ENCODE measurements around the gene CASS4. TPM values are rescaled to one million over a fixed set of nuclear protein-coding genes. Genes with fewer than 3 reads are reported as not detected.

CASS4 gene
- total RNA-seq, 1 experiment from 2014 or later: 0.13 TPM

DNA sequence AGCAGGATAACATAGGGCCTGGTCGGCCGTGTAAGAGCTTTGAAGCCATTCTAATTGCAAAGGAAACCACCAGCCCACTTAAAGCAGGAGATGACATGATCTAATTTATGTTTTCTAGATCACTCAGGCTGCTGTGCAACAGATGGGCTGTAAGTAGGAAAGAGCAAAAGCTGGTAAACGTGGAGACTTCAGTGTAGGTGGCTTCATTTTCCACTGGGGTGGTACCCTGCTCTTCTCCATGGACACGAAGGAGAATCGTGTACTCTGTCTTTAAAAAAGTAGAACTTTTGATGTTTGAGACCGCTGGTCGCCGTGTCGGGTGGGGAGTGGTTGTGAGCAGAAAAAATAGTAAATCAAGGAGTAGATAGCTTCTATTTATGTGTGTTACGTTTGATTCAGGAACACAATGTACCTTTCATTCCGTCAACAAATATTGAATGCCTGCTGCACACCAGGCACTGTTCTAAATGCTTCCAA, 6.4 kb downstream of the CASS4 start (continued):
- TF ChIP-seq, protein P1, sequence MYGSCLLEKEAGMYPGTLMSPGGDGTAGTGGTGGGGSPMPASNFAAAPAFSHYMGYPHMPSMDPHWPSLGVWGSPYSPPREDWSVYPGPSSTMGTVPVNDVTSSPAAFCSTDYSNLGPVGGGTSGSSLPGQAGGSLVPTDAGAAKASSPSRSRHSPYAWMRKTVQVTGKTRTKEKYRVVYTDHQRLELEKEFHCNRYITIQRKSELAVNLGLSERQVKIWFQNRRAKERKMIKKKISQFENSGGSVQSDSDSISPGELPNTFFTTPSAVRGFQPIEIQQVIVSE (CRISPR knock-in tag; IDR thresholded peaks at IDR 0.05; ENCODE audit: borderline replicate concordance): no peak
- TF ChIP-seq FOXK1 (CRISPR knock-in tag; IDR thresholded peaks at IDR 0.05): no peak

GRCh38 chr20:56420028-56420427, 8.0 kb downstream of the CASS4 start:
- CTCF ChIA-PET: no interaction called here
- H3K27me3 Mint-ChIP-seq (ENCODE audit: low read depth): peaks cover 36% of the 10 kb centered on the region

More at GRCh38 chr20:56420028-56420427, 8.0 kb downstream of the CASS4 start:
- no peaks in the 10 kb centered on the region for H3K36me3 Mint-ChIP-seq
- peaks cover 9% of the 10 kb centered on the region for H3K4me1 Mint-ChIP-seq
- no peak for DNase-seq (ENCODE audit: low spot score)
- ATAC-seq: no peak
- H3K4me3 Mint-ChIP-seq: no peak overlapping the region
- H3K9me3 Mint-ChIP-seq: no peaks in the 10 kb centered on the region
- H3K27ac Mint-ChIP-seq: no peak overlapping the region
- POLR2A ChIA-PET: no interaction called here
- TF ChIP-seq FOXP1 (CRISPR knock-in tag; IDR thresholded peaks at IDR 0.05; ENCODE audit: borderline replicate concordance) (no peak), ZNF232 (CRISPR knock-in tag; IDR thresholded peaks at IDR 0.05) (no peak), ESRRA (CRISPR knock-in tag; IDR thresholded peaks at IDR 0.05; ENCODE audit: borderline replicate concordance) (no peak), TEAD1 (CRISPR knock-in tag; IDR thresholded peaks at IDR 0.05) (no peak), GTF2I (CRISPR knock-in tag; conservative IDR thresholded peaks at IDR 0.05) (no peak), ZNF317 (CRISPR knock-in tag; IDR thresholded peaks at IDR 0.05; ENCODE audit: borderline replicate concordance, low read depth) (no peak), IRF2 (CRISPR knock-in tag; IDR thresholded peaks at IDR 0.05; ENCODE audit: borderline replicate concordance, low read depth) (no peak), NFYB (CRISPR knock-in tag; conservative IDR thresholded peaks at IDR 0.05; ENCODE audit: low read depth) (no peak), E2F4 (CRISPR knock-in tag; IDR thresholded peaks at IDR 0.05; ENCODE audit: borderline replicate concordance, low read depth) (no peak), OVOL2 (CRISPR knock-in tag; IDR thresholded peaks at IDR 0.05; ENCODE audit: borderline replicate concordance) (no peak), ZNF121 (CRISPR knock-in tag; IDR thresholded peaks at IDR 0.05) (no peak), IRF1 (CRISPR knock-in tag; IDR thresholded peaks at IDR 0.05) (no peak), ZBTB21 (CRISPR knock-in tag; IDR thresholded peaks at IDR 0.05; ENCODE audit: borderline replicate concordance) (no peak), ZNF219 (CRISPR knock-in tag; IDR thresholded peaks at IDR 0.05; ENCODE audit: borderline replicate concordance) (no peak), MXD4 (CRISPR knock-in tag; IDR thresholded peaks at IDR 0.05; ENCODE audit: borderline replicate concordance) (no peak), SP1 (CRISPR knock-in tag; conservative IDR thresholded peaks at IDR 0.05) (no peak), ELF4 (CRISPR knock-in tag; IDR thresholded peaks at IDR 0.05; ENCODE audit: low read depth) (no peak)
- TF ChIP-seq, protein P2, sequence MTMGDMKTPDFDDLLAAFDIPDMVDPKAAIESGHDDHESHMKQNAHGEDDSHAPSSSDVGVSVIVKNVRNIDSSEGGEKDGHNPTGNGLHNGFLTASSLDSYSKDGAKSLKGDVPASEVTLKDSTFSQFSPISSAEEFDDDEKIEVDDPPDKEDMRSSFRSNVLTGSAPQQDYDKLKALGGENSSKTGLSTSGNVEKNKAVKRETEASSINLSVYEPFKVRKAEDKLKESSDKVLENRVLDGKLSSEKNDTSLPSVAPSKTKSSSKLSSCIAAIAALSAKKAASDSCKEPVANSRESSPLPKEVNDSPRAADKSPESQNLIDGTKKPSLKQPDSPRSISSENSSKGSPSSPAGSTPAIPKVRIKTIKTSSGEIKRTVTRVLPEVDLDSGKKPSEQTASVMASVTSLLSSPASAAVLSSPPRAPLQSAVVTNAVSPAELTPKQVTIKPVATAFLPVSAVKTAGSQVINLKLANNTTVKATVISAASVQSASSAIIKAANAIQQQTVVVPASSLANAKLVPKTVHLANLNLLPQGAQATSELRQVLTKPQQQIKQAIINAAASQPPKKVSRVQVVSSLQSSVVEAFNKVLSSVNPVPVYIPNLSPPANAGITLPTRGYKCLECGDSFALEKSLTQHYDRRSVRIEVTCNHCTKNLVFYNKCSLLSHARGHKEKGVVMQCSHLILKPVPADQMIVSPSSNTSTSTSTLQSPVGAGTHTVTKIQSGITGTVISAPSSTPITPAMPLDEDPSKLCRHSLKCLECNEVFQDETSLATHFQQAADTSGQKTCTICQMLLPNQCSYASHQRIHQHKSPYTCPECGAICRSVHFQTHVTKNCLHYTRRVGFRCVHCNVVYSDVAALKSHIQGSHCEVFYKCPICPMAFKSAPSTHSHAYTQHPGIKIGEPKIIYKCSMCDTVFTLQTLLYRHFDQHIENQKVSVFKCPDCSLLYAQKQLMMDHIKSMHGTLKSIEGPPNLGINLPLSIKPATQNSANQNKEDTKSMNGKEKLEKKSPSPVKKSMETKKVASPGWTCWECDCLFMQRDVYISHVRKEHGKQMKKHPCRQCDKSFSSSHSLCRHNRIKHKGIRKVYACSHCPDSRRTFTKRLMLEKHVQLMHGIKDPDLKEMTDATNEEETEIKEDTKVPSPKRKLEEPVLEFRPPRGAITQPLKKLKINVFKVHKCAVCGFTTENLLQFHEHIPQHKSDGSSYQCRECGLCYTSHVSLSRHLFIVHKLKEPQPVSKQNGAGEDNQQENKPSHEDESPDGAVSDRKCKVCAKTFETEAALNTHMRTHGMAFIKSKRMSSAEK (CRISPR knock-in tag; IDR thresholded peaks at IDR 0.05; ENCODE audit: borderline replicate concordance): no peak
- TF ChIP-seq, protein P3, sequence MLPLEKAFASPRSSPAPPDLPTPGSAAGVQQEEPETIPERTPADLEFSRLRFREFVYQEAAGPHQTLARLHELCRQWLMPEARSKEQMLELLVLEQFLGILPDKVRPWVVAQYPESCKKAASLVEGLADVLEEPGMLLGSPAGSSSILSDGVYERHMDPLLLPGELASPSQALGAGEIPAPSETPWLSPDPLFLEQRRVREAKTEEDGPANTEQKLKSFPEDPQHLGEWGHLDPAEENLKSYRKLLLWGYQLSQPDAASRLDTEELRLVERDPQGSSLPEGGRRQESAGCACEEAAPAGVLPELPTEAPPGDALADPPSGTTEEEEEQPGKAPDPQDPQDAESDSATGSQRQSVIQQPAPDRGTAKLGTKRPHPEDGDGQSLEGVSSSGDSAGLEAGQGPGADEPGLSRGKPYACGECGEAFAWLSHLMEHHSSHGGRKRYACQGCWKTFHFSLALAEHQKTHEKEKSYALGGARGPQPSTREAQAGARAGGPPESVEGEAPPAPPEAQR (CRISPR knock-in tag; IDR thresholded peaks at IDR 0.05): no peak
- TF ChIP-seq, protein P4, sequence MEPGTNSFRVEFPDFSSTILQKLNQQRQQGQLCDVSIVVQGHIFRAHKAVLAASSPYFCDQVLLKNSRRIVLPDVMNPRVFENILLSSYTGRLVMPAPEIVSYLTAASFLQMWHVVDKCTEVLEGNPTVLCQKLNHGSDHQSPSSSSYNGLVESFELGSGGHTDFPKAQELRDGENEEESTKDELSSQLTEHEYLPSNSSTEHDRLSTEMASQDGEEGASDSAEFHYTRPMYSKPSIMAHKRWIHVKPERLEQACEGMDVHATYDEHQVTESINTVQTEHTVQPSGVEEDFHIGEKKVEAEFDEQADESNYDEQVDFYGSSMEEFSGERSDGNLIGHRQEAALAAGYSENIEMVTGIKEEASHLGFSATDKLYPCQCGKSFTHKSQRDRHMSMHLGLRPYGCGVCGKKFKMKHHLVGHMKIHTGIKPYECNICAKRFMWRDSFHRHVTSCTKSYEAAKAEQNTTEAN (CRISPR knock-in tag; IDR thresholded peaks at IDR 0.05): no peak
